UCSD-AML1 (cell line): ENCODE measurements around the gene CEP43.

ENCODE experiments used
- DNase-seq: peaks from one replicate; lab custom pipeline; 2025; ENCODE audit not compliant: unreplicated experiment; lab: John Stamatoyannopoulos, UW

Gene CEP43, protein sequence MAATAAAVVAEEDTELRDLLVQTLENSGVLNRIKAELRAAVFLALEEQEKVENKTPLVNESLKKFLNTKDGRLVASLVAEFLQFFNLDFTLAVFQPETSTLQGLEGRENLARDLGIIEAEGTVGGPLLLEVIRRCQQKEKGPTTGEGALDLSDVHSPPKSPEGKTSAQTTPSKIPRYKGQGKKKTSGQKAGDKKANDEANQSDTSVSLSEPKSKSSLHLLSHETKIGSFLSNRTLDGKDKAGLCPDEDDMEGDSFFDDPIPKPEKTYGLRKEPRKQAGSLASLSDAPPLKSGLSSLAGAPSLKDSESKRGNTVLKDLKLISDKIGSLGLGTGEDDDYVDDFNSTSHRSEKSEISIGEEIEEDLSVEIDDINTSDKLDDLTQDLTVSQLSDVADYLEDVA

DNA sequence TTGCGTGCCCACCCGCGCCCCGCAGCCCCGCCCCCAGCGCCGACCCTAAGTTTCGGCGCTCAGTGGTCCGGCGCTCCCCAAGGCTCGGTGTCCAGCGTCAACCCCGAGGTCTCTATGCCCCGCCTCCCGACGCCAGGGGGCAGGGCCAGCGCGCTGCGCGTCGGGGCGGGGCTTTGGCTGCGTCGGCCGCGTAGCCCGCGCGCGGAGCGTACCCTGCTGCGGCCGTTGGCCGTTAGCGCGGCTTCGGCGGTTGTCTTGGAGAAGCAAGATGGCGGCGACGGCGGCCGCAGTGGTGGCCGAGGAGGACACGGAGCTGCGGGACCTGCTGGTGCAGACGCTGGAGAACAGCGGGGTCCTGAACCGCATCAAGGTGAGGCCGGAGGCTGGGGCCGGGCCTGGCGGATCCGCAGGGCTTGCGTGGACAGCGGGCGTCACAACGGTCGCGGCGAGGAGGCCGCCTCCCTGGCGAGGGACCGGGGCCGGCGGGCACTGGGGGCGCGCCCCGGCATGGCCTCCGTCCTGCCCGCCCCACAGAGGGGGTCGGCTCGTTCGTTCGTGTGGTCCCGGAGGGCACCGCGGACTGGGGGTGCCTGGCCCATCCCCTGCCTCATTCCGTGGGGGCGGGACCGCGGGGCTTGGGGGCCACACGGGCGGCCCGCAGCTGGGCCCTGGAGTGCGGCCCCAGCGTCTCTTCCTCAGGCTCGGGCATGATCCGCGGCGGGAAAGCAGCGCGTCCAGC lies at the start of gene CEP43:
CEP43 (plus strand) TSS at position 253 of the 739 bp plus-strand sequence; CDS start at position 269, 16 bp downstream.
- DNase-seq, result peak; percentile 99

DNA sequence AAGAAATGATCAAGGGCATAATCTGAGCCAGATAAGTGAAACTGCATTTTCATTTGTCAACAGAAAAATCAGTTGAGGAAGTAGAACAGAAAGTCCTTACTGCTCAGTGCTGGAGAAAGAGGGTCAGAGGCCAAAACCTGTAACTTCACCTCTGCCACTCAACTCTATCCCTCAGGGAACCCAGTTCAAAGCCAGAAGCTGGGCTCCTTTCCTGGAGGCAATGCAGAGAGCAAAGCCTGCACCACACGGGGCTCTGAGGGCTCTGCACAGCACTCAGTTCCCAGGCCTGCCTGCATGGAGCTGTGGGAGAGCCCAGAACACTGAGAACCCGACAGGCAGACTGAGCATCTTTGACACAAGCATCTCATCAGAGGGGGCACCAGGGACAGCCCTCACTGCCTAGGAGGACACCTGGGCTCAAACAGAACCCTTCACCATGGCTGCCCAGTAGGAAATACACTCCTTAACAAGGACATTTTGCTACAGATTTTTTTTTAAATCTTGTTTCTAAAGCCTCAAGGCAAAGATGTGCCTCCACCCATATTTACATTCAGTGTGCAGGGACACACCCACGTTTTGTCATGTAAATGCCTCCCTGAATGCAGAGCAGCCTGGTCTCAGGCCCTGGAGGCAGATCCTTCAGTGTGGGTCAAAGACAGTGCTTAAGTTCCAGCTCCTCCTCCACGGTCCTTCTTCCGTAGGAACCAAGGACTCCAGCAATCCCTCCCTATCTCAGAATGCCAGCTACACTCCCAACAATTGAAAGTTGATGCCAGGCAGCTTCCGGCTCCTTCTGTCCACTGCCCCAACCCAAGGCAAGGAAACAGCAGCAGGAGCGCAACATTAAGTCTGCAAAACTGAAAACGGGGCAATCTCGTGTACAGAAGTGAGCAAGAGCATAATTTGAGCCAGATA lies 49.4 kb upstream of the CEP43 start:
- no peak for DNase-seq

DNA sequence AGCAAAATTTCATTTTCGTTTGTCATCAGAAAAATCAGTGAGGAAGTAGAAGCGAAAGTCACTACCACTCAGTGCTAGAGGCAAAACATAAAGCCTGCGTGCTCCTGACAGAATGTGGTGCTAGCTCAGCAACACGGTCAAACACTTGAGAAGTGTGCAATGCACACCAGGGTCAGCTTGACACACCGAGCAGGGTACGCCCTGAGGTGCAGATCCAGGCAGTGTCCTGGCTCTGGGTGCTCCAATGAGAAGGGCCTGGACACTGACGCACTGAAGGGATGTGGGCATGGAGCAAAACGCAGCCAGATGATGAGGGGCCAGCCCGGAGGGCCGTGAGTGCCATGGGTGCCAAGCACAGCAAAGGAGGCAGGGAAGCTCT lies 48.8 kb upstream of the CEP43 start:
- no peak for DNase-seq

DNA sequence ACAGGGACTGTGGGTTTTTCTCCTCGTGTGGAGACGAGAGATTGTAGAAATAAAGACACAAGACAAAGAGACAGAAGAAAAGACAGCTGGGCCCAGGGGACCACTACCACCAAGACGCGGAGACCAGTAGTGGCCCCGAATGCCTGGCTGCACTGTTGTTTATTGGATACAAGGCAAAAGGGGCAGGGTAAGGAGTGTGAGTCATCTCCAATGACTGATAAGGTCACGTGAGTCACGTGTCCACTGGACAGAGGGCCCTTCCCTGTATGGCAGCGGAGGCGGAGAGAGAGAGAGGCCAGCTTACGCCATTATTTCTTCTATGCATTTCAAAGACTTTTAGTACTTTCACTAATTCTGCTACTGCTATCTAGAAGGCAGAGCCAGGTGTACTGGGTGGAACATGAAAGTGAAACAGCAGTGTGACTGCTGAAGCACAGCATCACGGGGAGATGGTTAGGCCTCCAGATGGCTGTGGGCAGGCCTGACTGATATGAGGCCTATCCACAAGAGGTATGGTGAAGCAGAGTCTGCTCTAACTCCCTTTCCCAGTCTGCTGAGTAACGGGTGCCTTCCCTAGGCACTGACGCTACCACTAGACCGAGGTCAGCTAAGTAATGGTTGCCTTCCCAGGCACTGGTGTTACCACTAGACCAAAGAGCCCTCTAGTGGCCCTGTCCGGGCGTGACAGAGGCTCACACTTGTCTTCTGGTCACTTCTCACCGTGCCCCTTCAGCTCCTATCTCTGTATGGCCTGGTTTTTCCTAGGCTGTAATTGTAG lies 48.1 kb upstream of the CEP43 start:
- peak; percentile 69 for DNase-seq

DNA sequence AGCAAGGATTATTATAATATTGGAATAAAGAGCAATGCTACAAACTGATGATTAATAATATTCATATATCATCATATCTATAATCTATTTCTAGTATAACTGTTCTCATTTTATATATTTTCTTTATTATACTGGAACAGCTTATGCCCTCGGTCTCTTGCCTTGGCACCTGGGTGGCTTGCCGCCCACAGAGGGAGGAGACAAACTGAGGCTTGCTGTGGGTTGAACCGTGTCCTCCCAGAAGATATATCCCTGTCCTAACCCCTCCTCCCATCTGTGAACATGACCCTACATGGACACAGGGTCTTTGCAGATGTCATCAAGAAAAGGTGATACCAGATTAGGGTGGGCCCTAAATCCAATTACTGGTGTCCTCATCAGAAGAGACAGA lies 47.5 kb upstream of the CEP43 start:
- no peak for DNase-seq

DNA sequence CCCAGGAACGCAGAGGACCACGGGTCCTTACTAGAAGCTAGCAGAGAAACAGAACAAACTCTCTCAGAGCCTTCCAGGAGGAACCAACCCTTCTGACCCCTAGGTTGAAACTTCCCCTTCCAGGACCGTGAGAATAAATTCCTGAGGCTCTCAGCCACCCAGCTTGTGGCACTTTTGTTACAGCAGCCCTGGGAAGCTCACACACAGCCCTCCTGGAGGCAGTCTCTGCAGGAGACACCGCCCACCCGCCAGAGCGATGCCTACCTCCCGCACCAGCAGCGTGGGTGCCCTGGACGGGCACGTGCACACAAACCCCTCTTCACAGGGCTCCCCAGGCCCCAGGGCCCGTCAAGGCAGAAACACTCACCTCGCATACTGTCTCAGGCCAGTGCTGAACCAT lies 47.1 kb upstream of the CEP43 start:
- no peak for DNase-seq

DNA sequence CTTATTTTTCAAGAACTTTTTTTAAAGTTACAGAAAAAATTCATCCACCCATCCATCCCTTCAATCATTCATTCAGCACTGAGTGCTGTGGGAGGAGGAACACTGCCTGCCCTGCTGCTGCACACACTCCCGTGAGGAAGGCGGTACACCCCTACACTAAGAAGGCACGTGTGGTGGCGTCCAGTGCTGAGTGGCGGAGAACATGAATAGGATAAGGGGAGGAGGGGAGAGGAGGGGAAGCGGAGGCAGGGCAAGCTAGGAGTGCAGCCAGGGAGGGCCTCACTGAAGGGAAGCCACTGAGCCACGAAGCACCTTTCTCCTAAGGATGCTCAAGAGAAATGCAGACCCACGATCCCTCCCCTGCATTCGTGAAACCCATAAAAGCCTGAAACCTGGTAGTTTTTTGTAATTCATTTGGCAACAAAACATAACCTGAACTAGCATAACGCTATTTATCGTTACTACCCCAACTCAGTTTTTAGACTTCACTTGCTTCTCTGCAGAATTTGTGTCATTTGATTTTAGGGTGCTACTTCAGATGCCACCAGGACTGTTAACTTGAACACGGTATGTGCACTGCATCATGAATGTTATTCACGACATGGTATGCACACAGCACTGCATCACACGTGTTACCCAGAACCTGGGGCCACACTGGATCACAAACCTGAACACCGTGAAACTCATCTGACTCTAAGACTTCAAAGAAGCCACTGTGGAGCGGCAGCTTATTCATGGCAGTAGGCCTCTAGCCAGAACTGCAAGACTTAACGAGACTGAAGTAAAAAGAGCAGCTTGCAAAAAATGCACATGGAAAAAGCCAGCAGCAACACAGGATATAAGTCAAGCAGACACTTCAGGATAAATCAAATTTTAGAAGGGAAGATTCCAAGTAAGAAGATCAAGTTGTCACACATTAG lies 46.4 kb upstream of the CEP43 start:
- no peak for DNase-seq

DNA sequence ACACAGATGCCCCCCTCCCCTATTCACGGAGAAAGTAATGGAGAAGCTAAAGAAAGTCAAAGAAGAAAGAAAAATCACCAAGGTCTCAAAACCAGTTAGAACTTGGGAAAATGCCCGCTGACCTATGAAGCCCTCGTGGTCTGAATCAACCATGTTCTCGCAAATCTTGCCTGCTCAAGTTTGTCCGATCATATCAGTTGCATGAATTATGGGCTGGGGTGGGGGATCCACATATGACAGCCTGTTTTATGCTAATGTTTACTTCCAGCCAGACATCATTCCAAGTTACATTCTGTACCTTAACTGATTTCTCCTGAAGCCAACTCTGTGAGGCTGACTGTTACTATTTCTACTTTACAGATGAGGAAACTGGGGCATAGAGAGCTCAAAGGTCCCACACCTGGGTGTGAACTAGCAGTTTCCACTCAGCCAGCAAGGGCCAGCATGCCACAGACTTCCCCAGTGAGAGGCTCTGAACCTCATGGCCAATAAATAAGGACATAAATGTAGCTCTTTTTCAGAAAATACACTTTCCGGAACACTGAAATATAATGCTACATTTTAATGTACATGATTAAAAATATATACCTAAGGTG lies 45.0 kb upstream of the CEP43 start:
- no peak for DNase-seq

DNA sequence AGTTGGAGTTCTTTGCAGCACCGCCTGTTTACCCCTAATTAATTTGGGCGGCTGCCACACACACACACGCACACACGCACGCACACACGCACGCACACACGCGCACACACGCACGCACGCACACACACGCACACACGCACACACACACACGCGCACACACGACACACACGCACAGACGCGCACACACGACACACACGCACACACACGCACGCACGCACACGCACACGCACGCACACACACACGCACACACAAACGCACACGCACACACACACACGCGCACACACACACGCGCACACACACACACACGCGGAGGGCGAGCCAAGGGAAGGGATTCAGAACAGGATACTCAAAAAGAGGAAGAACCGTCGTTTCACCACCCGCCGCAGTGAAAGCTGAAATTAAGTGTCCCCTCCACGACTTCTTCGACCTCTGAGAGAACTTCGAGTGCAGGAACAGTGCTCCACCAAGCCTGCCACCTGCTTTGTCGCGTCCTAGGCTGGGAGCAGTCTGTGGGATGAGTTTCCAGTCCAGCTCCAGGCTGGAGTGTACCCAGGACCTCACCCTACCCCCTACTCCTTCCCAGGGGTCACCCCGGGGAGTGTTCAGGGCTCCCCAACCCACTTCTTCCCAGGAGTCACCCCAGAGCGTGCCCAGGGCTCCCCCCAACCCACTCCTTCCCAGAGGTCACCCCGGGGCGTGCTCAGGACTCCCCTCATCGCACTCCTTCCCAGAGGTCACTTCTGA lies 43.9 kb upstream of the CEP43 start:
- DNase-seq, result peak; percentile 66

DNA sequence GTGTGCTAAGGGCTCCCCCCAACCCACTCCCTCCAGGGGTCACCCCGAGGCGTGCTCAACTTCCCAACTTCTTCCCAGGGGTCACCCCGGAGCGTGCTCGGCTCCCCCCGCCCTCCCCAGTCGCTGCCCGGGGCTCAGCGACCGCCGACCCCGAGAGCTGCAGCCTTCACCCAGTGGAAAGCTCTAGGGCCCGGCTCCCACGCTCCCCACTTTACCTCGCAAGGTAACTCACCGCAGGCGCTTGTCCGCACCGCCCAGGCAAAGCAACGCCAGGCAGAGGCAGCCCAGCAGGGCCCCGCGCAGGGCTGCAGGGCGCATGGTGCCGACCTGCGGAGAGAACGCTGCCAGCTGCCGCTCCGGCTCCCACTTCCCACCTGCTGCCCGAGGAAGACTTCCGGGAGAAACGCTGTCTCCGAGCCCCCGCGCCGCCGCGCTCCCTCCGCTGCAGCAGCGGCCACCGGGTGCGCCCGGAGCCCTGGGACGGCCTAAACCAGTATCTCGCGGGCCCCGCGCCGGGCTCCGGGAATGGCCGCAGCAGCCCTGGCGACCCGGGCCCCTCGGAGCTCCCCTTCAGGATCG lies 43.2 kb upstream of the CEP43 start:
- no peak for DNase-seq

DNA sequence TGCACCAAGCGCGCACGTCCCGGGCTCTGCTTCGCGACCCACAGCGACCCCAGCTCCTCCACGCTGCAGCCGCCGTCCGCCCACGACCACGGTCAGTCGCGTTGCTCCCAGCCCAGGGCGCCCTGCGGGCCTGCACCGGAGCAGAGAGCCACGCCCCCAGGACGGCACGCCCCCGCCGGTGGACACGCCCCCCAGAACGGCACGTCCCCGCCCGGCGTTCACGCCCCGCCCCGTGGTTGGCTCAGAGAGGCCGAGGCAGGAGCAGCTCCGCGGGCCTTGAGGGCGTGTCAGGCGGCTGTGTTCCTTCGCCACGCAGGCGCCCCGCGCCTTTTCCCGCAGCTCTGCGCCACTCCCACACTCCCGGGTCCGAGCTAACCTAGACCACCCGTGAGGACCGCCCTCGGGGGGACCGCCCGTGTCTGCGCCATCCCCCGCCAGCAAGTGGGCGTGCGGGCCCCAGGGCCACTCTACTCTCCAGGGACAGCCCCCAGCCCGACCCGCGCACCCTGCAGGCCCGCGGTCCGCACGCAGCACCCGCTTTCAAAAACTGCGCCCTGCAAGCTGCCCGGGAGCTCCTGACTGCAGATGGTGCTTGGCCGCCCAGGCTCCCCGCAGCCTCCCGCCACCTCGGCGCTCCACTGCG lies 42.6 kb upstream of the CEP43 start, which contains the start of gene RNASET2:
RNASET2 (minus strand) TSS at position 107 of the 643 bp plus-strand sequence. CDS start 368 bp downstream, outside the sequence.
- DNase-seq, result peak; percentile 95

DNA sequence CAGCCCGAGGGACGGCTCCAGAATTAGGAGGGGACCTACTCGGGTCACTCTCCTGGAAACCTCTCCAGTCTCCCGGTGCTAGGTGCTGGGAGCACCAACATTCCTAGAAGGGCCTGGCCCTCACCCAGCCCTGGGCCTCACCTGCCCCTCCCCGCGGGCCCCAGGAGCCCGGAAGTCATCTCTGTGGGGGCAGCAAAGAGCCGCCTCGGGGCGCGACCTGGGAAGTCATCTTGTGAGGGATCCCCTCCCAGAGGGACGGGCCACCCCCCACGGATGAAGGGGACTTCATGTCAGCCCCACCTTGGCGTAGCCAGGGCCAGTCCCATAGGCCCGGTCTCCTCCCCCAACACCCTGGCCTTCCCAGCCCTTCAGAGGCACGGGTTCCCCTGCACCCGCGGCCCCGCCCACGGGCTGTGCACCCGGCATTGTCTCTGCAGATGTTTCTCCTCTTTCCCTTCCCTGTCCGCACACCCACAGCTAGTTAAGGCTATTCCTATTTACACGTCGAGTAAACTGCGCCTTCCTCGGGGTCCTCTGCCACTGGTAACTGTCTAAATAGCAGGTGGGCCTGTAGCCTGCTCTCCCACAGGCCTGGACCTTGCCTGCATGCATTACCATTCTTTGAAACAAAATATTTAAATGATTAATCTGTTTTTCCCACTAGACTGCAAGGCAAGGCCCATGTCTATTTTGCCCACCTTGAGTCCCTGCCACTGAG lies 42.0 kb upstream of the CEP43 start:
- no peak for DNase-seq

DNA sequence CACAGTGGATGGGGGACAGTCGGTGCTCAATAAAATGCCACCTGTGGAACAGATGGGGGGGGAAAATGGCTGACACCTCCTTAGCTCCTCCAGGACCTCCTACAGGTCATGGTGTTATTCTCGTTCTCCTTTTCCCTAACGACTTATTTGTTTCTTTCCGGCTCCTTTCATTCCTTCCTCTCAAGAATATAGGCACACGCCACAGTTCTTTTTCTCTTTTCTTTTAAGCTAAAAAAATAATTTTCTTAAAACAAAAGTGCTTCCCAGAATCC lies 41.5 kb upstream of the CEP43 start:
- no peak for DNase-seq

DNA sequence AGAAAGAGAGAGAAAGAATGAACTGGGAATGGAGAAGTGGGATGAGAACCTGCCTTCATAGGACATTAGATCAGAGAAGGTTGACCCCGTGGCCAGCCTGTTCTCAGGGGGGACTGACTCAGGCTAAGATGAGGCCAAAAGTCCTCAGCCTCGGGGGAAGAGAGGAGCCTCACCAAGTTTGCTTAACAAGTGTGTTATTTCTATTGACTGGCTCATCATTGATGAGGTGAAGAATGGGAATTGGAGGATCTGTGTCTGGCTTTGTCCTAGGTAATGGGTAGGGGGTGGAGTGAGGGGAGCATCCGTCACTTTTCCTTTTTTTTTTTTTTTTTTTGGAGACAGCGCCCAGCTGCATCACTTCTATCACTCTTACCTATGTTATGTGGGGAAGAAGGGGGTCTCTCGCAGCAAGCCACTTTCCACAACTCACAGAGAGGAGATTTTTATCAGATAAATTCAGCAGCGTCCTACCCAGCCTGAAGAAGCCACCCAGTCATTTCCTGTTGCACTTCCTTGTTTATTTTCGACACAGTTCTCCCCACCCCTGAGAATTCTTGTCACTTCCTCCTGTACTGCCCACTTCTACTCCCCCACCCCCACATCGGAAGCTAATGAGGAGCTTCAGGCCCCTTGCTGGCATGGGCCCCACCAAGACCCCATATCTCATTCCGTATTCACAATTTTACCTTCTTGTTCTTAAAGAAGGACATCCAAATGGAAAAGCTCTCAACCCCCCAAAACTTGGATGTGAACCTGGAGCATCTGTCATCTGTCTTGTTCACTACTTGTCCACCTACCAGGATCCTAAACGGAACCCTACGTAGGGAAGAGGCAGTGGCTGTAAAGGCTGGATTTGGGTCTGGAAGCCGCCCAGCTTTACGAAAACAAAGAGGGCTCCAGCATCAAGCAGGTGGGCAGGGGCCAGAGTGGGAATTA lies 40.0 kb upstream of the CEP43 start:
- DNase-seq, result no peak

DNA sequence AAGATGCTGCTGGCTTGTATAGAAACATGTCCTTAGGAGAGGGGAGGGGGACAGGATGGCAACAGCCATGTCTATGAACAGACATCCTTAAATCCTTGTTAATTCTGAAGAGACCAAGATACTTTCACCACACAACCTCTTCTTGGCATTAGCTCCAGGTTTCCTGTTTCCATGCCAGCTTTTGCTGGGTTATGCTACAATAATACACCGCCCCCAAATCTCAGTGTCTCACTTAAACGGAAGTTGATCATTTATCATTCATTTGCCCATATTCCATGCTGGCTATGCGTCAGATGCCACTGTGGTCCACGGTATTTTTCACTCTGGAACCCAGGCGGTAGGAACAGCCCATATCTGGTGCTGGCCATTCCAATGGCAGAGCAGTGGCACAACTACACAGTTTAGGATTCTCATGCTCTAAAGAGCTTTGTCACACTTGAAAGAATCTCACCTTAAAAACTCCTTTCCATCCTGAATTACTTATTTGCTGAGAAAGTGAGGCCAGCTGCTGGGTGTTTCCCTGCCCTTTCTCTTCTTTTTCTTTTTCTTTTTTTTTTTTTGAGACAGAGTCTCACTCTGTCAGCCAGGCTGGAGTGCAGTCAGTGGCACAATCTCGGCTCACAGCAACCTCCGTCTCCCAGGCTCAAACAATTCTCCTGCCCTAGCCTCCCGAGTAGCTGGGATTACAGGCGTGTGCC lies 39.1 kb upstream of the CEP43 start:
- no peak for DNase-seq

DNA sequence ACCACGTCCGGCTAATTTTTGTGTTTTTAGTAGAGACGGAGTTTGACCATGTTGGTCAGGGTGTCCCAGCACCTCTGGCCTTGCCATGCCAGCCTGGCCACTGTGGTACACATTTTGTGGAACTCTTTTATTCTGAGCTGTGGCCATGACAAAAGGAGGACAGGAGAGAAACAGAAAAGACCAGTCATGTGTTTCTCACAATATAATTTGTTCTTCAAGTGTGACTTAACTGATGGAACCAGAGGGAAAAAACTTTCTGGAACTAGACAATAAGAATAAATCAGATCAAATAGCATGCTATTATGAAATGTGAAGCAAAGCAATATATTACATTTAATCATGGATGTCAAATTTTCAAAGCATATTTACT lies 38.6 kb upstream of the CEP43 start:
- no peak for DNase-seq
